Colonic mucosa (tissue), 4 donors: ENCODE results near the gene C3orf70. TPM values are rescaled to one million over a fixed set of nuclear protein-coding genes. Genes with fewer than 3 reads are reported as not detected.
A peak's percentile ranks its signal among the peaks of the same experiment; 100 is the strongest.

Experiments
- DNase-seq: peaks from one replicate; pipeline ENCODE4 v3.0.0-alpha.2; 2020
- H3K27ac ChIP-seq: fragments of 200-600 bp; one replicate; pipeline ENCODE4 v1.8.0; 2021
- H3K27me3 ChIP-seq: fragments of 200-600 bp; one replicate; pipeline ENCODE4 v1.8.0; 2021
- H3K36me3 ChIP-seq: fragments of 200-600 bp; one replicate; pipeline ENCODE4 v1.8.0; 2021
- H3K4me1 ChIP-seq: fragments of 200-600 bp; one replicate; pipeline ENCODE4 v1.8.0; 2021; ENCODE audit warnings: mild to moderate bottlenecking
- H3K4me3 ChIP-seq: fragments of 200-600 bp; one replicate; pipeline ENCODE4 v1.8.0; 2021
- H3K9ac ChIP-seq, 2 donors: one replicate each; pipeline ENCODE4 v1.7.0; 2013; ENCODE audit warnings: control low read depth in 2 of 2, low read depth in 2 of 2, low read length in 2 of 2
- H3K9me3 ChIP-seq: fragments of 200-600 bp; one replicate; pipeline ENCODE4 v1.8.0; 2021
- CTCF ChIP-seq: fragments of 200-600 bp; IDR thresholded peaks from one replicate; pipeline ENCODE4 v1.8.0; 2022; ENCODE audit warnings: antibody characterized with exemption, mild to moderate bottlenecking
- intact Hi-C: fragments of 100-400 bp; cut with DNase I; formaldehyde crosslinking; loops from one replicate; pipeline ENCODE4 v1.14.1; 2022
- total RNA-seq, 2 donors: library from RNA; stranded (reverse); fragmentation: NEBNext Ultra II Directional in 1 of 2; extraction: Animal tissue kit (Norgen Biotek cat#: 25700) in 1 of 2; gene quantifications; one replicate each; pipeline ENCODE4 v1.2.1, GENCODE V29; 2021
- donor health status: healthy.
- donor health status: DM: no; HTN: no; CAD: no.
- donor health status: DM: no; HTN: no; CAD: no.

Gene C3orf70
- total RNA-seq, 2 donors from 2014 or later, result 8.4 to 12.7 TPM

GRCh38 chr3:185172086-185173049 is 19.5 kb upstream of the C3orf70 start:
- H3K36me3 ChIP-seq, result no peaks in the 10 kb centered on the region
- intact Hi-C loops, result no loop called here
- H3K9me3 ChIP-seq, result no peaks in the 10 kb centered on the region
- peak overlapping the region in 1 of 2 donors; percentile 12 for H3K9ac ChIP-seq
- peak; percentile 36 for DNase-seq
- H3K27ac ChIP-seq, result no peak overlapping the region
- no peaks in the 10 kb centered on the region for H3K27me3 ChIP-seq
- H3K4me3 ChIP-seq, result no peak overlapping the region
- no peak for TF ChIP-seq CTCF
- peaks cover 10% of the 10 kb centered on the region for H3K4me1 ChIP-seq

- Histone ChIP-seq H3K27me3 (no peaks in the 10 kb centered on the region), H3K27ac (no peak overlapping the region), H3K9ac (no peak overlapping the region), H3K9me3 (no peaks in the 10 kb centered on the region), H3K4me3 (no peak overlapping the region), H3K36me3 (no peaks in the 10 kb centered on the region), H3K4me1 (no peaks in the 10 kb centered on the region)
- intact Hi-C loops, result no loop called here
- DNase-seq, result no peak
- TF ChIP-seq CTCF, result no peak
Measured at GRCh38 chr3:185164428-185165217, 11.8 kb upstream of the C3orf70 start.

GRCh38 chr3:185162634-185163033 is 9.8 kb upstream of the C3orf70 start:
- no peak overlapping the region for H3K4me3 ChIP-seq
- no peak for DNase-seq
- H3K4me1 ChIP-seq, result no peaks in the 10 kb centered on the region
- no peak overlapping the region for H3K9ac ChIP-seq
- H3K27ac ChIP-seq, result no peak overlapping the region
- intact Hi-C loops, result no loop called here
- H3K27me3 ChIP-seq, result no peaks in the 10 kb centered on the region
- H3K9me3 ChIP-seq, result no peaks in the 10 kb centered on the region
- H3K36me3 ChIP-seq, result no peaks in the 10 kb centered on the region
- TF ChIP-seq CTCF, result no peak

- Histone ChIP-seq H3K4me3 (no peak overlapping the region), H3K9ac (no peak overlapping the region), H3K27me3 (no peaks in the 10 kb centered on the region), H3K4me1 (no peaks in the 10 kb centered on the region), H3K36me3 (no peaks in the 10 kb centered on the region), H3K9me3 (no peaks in the 10 kb centered on the region), H3K27ac (no peak overlapping the region)
- no peak for TF ChIP-seq CTCF
- intact Hi-C loops, result no loop called here
- DNase-seq, result no peak
Measured at GRCh38 chr3:185161761-185162160, 8.9 kb upstream of the C3orf70 start.

- Histone ChIP-seq H3K36me3 (no peaks in the 10 kb centered on the region), H3K4me1 (no peaks in the 10 kb centered on the region), H3K9me3 (no peaks in the 10 kb centered on the region), H3K9ac (no peak overlapping the region), H3K4me3 (no peak overlapping the region), H3K27me3 (no peaks in the 10 kb centered on the region), H3K27ac (no peak overlapping the region)
- no peak for DNase-seq
- intact Hi-C loops, result no loop called here
- TF ChIP-seq CTCF, result no peak
Measured at GRCh38 chr3:185157347-185157746, 4.5 kb upstream of the C3orf70 start.
